ENCODE measurements around the gene SMARCAD1. TPM values are rescaled to one million over a fixed set of nuclear protein-coding genes. Genes with fewer than 3 reads are reported as not detected.

Gene SMARCAD1
- total RNA-seq, 1 experiment from 2014 or later: 57.1 TPM

DNA sequence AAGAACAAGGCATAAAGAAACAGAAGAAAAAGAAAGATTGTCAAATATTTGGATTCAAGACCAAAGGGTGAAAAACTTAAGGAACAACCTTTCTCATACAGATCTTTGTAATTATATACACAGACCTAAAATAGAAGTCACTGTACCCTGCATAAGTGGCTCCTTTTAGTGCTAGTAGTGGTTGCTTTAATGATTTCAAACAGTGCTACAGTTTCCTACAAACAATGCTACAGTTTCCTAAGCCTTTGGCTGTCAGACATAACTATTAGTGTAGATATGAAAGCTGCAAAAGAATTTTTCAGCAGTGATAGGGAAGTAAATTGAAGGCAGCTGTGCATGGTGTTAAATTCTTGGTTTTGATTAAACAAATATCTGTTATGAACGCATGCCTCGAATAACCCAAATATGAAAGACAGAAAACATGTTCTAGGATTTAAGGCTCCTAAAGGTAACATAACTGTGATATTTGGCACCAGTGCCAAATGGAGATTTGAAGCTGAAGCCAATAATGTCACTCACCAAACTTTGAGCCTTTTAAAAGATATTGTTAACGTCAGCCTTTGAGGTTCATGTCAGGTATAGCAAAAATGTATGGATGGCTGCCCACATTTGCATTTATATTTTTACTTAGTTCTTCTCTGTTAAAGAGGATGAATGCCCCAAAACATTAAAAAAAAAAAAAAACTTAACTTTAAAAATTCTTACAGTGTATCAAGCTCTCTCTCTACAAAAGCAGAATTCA, 36.6 kb downstream of the SMARCAD1 start:
- no peak overlapping the region for H3K14ac ChIP-seq (ENCODE audit: insufficient read depth, low read length)
- no peak overlapping the region for H2BK5ac ChIP-seq (ENCODE audit: insufficient read length, low read length)
- no peaks in the 10 kb centered on the region for H3K4me1 Mint-ChIP-seq
- H3K4ac ChIP-seq (ENCODE audit: low read depth, low read length): no peak overlapping the region
- no peaks in the 10 kb centered on the region for H3K79me2 ChIP-seq (ENCODE audit: insufficient read depth, low read length)
- no peak overlapping the region for H3K4me2 ChIP-seq (ENCODE audit: insufficient read depth, insufficient read length, low read length)
- H3K79me1 ChIP-seq (ENCODE audit: insufficient read depth, low read depth, low read length, poor library complexity, severe bottlenecking): no peaks in the 10 kb centered on the region
- no peak overlapping the region for H3K27ac Mint-ChIP-seq
- H3T11ph ChIP-seq (ENCODE audit: low read length): no peak overlapping the region
- H3K27ac ChIP-seq (ENCODE audit: insufficient read length, low read depth, low read length): no peak overlapping the region
- TF ChIP-seq, protein P1, sequence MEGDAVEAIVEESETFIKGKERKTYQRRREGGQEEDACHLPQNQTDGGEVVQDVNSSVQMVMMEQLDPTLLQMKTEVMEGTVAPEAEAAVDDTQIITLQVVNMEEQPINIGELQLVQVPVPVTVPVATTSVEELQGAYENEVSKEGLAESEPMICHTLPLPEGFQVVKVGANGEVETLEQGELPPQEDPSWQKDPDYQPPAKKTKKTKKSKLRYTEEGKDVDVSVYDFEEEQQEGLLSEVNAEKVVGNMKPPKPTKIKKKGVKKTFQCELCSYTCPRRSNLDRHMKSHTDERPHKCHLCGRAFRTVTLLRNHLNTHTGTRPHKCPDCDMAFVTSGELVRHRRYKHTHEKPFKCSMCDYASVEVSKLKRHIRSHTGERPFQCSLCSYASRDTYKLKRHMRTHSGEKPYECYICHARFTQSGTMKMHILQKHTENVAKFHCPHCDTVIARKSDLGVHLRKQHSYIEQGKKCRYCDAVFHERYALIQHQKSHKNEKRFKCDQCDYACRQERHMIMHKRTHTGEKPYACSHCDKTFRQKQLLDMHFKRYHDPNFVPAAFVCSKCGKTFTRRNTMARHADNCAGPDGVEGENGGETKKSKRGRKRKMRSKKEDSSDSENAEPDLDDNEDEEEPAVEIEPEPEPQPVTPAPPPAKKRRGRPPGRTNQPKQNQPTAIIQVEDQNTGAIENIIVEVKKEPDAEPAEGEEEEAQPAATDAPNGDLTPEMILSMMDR (conservative IDR thresholded peaks at IDR 0.05): no peak
- H4K20me1 ChIP-seq (ENCODE audit: control insufficient read depth, insufficient read depth, insufficient read length): no peaks in the 10 kb centered on the region
- no peak overlapping the region for H4K8ac ChIP-seq (replicated peaks; ENCODE audit: insufficient read length, low read depth, low read length)
- no peak overlapping the region for H2BK20ac ChIP-seq (ENCODE audit: low read depth, low read length, poor library complexity, severe bottlenecking)
- H3K4me1 ChIP-seq (ENCODE audit: insufficient read depth, low read length): no peaks in the 10 kb centered on the region
- H3K9me3 Mint-ChIP-seq: no peaks in the 10 kb centered on the region
- H3K27me3 Mint-ChIP-seq (ENCODE audit: low read depth): no peaks in the 10 kb centered on the region
- no CpG with 5 or more reads among the region's 3 CpGs for WGBS (ENCODE audit: extremely low coverage, insufficient read length, low lambda C conversion rate)
- H4K91ac ChIP-seq (ENCODE audit: insufficient read length, low read depth, low read length): no peak overlapping the region
- no peak overlapping the region for H3K4me3 Mint-ChIP-seq
- no peak overlapping the region for H2AFZ ChIP-seq (ENCODE audit: low read length)
- H2BK120ac ChIP-seq (ENCODE audit: low read depth, low read length, poor library complexity, severe bottlenecking): no peak overlapping the region
- H3K23ac ChIP-seq (ENCODE audit: insufficient read length, low read depth, low read length): no peak overlapping the region
- no peaks in the 10 kb centered on the region for H3K27me3 ChIP-seq (ENCODE audit: insufficient read depth, low read length)
- H3K18ac ChIP-seq (ENCODE audit: insufficient read length, low read depth, low read length): no peak overlapping the region
- no peak for DNase-seq
- no peaks in the 10 kb centered on the region for H3K9me3 ChIP-seq (ENCODE audit: control insufficient read depth, low read depth, low read length)
- H3K36me3 Mint-ChIP-seq (ENCODE audit: insufficient read depth in 1 of 3, low read depth in 3 of 3): peaks cover 6 to 63% (median 59%) of the 10 kb centered on the region in 3 experiments; a peak in 6 of 7 replicates
- no peak overlapping the region for H3K9ac ChIP-seq (ENCODE audit: extremely low read depth, insufficient read length, low read length)
- H2BK15ac ChIP-seq (ENCODE audit: low read depth, low read length): no peak overlapping the region
- no peak overlapping the region for H3K56ac ChIP-seq (ENCODE audit: insufficient read length, low read depth, low read length)
- H4K5ac ChIP-seq (ENCODE audit: insufficient read length, low read depth, low read length): no peak overlapping the region
- H3K23me2 ChIP-seq (ENCODE audit: insufficient read length, low read depth, low read length, poor library complexity, severe bottlenecking): no peaks in the 10 kb centered on the region
- H2BK12ac ChIP-seq (ENCODE audit: insufficient read length, low read depth, low read length): no peak overlapping the region
- H2AK5ac ChIP-seq (ENCODE audit: insufficient read length, low read length): no peak overlapping the region
